Mesendoderm (in vitro differentiated cells): ENCODE results near the gene YY1.

Experiments
- DNase-seq: peaks from one replicate; pipeline ENCODE4 v3.0.0; 2013
- H2AK5ac ChIP-seq: 2 replicates; pipeline ENCODE4 v1.6.1; 2013; ENCODE audit warnings: low read length, inconsistent platforms
- H2BK120ac ChIP-seq: 2 replicates; pipeline ENCODE4 v1.6.1; 2013; ENCODE audit warnings: low read depth, mild to moderate bottlenecking, low read length, moderate library complexity, mixed read lengths
- H2BK15ac ChIP-seq: replicated peaks from 2 replicates; pipeline ENCODE4 v1.6.1; 2013; ENCODE audit warnings: low read depth, mild to moderate bottlenecking, moderate library complexity
- H2BK5ac ChIP-seq: 2 replicates; pipeline ENCODE4 v1.6.1; 2013; ENCODE audit warnings: low read length, inconsistent platforms
- H3K18ac ChIP-seq: 2 replicates; pipeline ENCODE4 v1.6.1; 2013; ENCODE audit warnings: mild to moderate bottlenecking, low read length, mixed read lengths
- H3K23ac ChIP-seq: one replicate; pipeline ENCODE4 v1.6.1; 2013; ENCODE audit warnings: low read length
- H3K27ac ChIP-seq: 2 replicates; pipeline ENCODE4 v1.5.1; 2013; ENCODE audit warnings: low read depth, mild to moderate bottlenecking, inconsistent platforms, low read length, moderate library complexity
- H3K27me3 ChIP-seq: 2 replicates; pipeline ENCODE4 v1.6.1; 2013; ENCODE audit warnings: low read length, control low read depth, mild to moderate bottlenecking, inconsistent platforms; ENCODE audit not compliant: insufficient read depth, poor library complexity
- H3K36me3 ChIP-seq: 2 replicates; pipeline ENCODE4 v1.6.1; 2013; ENCODE audit warnings: low read length, inconsistent platforms; ENCODE audit not compliant: control insufficient read depth, insufficient read depth
- H3K4ac ChIP-seq: one replicate; pipeline ENCODE4 v1.6.1; 2013; ENCODE audit warnings: low read depth, mild to moderate bottlenecking, low read length, moderate library complexity
- H3K4me1 ChIP-seq: 2 replicates; pipeline ENCODE4 v1.6.1; 2013; ENCODE audit warnings: low read depth, low read length, inconsistent platforms; ENCODE audit not compliant: control insufficient read depth
- H3K4me2 ChIP-seq: 2 replicates; pipeline ENCODE4 v1.6.1; 2013; ENCODE audit warnings: low read length
- H3K4me3 ChIP-seq: 2 replicates; pipeline ENCODE4 v1.5.1; 2013; ENCODE audit warnings: mild to moderate bottlenecking, low read length
- H3K56ac ChIP-seq: one replicate; pipeline ENCODE4 v1.6.1; 2013; ENCODE audit warnings: low read length
- H3K79me1 ChIP-seq: 2 replicates; pipeline ENCODE4 v1.6.1; 2013; ENCODE audit warnings: low read length, inconsistent platforms
- H3K79me2 ChIP-seq: 2 replicates; pipeline ENCODE4 v1.6.1; 2013; ENCODE audit warnings: mild to moderate bottlenecking, low read length; ENCODE audit not compliant: control insufficient read depth, insufficient read depth
- H3K9ac ChIP-seq: 2 replicates; pipeline ENCODE4 v1.6.1; 2013; ENCODE audit warnings: low read length, inconsistent platforms
- H4K5ac ChIP-seq: one replicate; pipeline ENCODE4 v1.6.1; 2013; ENCODE audit warnings: low read length
- H4K8ac ChIP-seq: one replicate; pipeline ENCODE4 v1.6.1; 2013; ENCODE audit warnings: low read depth, mild to moderate bottlenecking, control low read depth, low read length, moderate library complexity
- WGBS: extraction: QIAGEN DNeasy Blood & Tissue Kit; methylation state at CpG from one replicate; pipeline ENCODE4 v1.1.7; 2013; ENCODE audit warnings: low lambda C conversion rate, missing lambda C conversion rate; ENCODE audit not compliant: insufficient coverage; ENCODE audit errors: extremely low coverage; 5-methylcytosine and 5-hydroxymethylcytosine counted together

Gene YY1

GRCh38 chr14:100271247-100271939, 32.4 kb downstream of the YY1 start:
- Histone ChIP-seq H3K36me3 (peaks cover 2% of the 10 kb centered on the region), H2BK5ac (no peak overlapping the region)
- WGBS = no CpG with 5 or more reads among the region's 10 CpGs

GRCh38 chr14:100274250-100274649, 35.3 kb downstream of the YY1 start:
- no CpG with 5 or more reads among the region's 4 CpGs for WGBS
- no peak overlapping the region for H2AK5ac ChIP-seq
- no peak overlapping the region for H3K4me3 ChIP-seq
- H4K5ac ChIP-seq = no peak overlapping the region
- no peak overlapping the region for H2BK120ac ChIP-seq
- H3K36me3 ChIP-seq = no peaks in the 10 kb centered on the region
- no peak overlapping the region for H3K4me2 ChIP-seq
- peaks cover 51% of the 10 kb centered on the region for H3K79me2 ChIP-seq
- H2BK5ac ChIP-seq = no peak overlapping the region
- H3K23ac ChIP-seq = no peak overlapping the region
- H3K27ac ChIP-seq = no peak overlapping the region
- H3K79me1 ChIP-seq = peaks cover 20% of the 10 kb centered on the region
- H3K27me3 ChIP-seq = no peaks in the 10 kb centered on the region
- no peak overlapping the region for H2BK15ac ChIP-seq
- H4K8ac ChIP-seq = no peak overlapping the region
- H3K4ac ChIP-seq = no peak overlapping the region
- DNase-seq = no peak
- no peak overlapping the region for H3K18ac ChIP-seq
- no peak overlapping the region for H3K9ac ChIP-seq
- H3K56ac ChIP-seq = no peak overlapping the region
- H3K4me1 ChIP-seq = no peaks in the 10 kb centered on the region

More at GRCh38 chr14:100271247-100271939, 32.4 kb downstream of the YY1 start:
- no peak overlapping the region for H2BK15ac ChIP-seq
- H3K4ac ChIP-seq = no peak overlapping the region
- peak overlapping the region; percentile 28 for H4K8ac ChIP-seq
- H3K9ac ChIP-seq = no peak overlapping the region
- H4K5ac ChIP-seq = no peak overlapping the region
- no peak overlapping the region for H3K4me3 ChIP-seq
- no peak overlapping the region for H2BK120ac ChIP-seq
- H3K18ac ChIP-seq = no peak overlapping the region
- no peaks in the 10 kb centered on the region for H3K27me3 ChIP-seq
- H3K79me1 ChIP-seq = peaks cover 23% of the 10 kb centered on the region
- no peak overlapping the region for H2AK5ac ChIP-seq
- no peak overlapping the region for H3K27ac ChIP-seq
- no peak overlapping the region for H3K4me2 ChIP-seq
- H3K79me2 ChIP-seq = peaks cover 62% of the 10 kb centered on the region
- no peaks in the 10 kb centered on the region for H3K4me1 ChIP-seq
- peak; percentile 40 for DNase-seq
- H3K23ac ChIP-seq = no peak overlapping the region
- H3K56ac ChIP-seq = no peak overlapping the region

GRCh38 chr14:100275214-100275613, 36.3 kb downstream of the YY1 start:
- H3K4me2 ChIP-seq = no peak overlapping the region
- peaks cover 25% of the 10 kb centered on the region for H3K79me1 ChIP-seq
- no peaks in the 10 kb centered on the region for H3K27me3 ChIP-seq
- no peak overlapping the region for H2BK5ac ChIP-seq
- H3K79me2 ChIP-seq = peaks cover 54% of the 10 kb centered on the region
- H3K18ac ChIP-seq = no peak overlapping the region
- no peak overlapping the region for H4K5ac ChIP-seq
- H3K56ac ChIP-seq = no peak overlapping the region
- no peak overlapping the region for H3K27ac ChIP-seq
- no peaks in the 10 kb centered on the region for H3K36me3 ChIP-seq
- H2BK15ac ChIP-seq = no peak overlapping the region
- H3K23ac ChIP-seq = no peak overlapping the region
- H3K4me1 ChIP-seq = no peaks in the 10 kb centered on the region
- no peak overlapping the region for H3K4me3 ChIP-seq
- no peak overlapping the region for H2BK120ac ChIP-seq
- WGBS = no CpG with 5 or more reads among the region's 7 CpGs
- no peak overlapping the region for H3K4ac ChIP-seq
- no peak overlapping the region for H2AK5ac ChIP-seq
- H4K8ac ChIP-seq = no peak overlapping the region
- no peak overlapping the region for H3K9ac ChIP-seq
- DNase-seq = no peak

- no CpG with 5 or more reads among the region's 8 CpGs for WGBS
- Histone ChIP-seq H2AK5ac (no peak overlapping the region), H4K8ac (no peak overlapping the region), H3K18ac (no peak overlapping the region), H3K79me2 (peaks cover 45% of the 10 kb centered on the region), H3K4me3 (no peak overlapping the region), H3K4me1 (no peaks in the 10 kb centered on the region), H3K56ac (no peak overlapping the region), H3K23ac (no peak overlapping the region), H3K36me3 (no peaks in the 10 kb centered on the region), H3K9ac (no peak overlapping the region), H3K79me1 (peaks cover 28% of the 10 kb centered on the region), H2BK5ac (no peak overlapping the region), H3K4me2 (no peak overlapping the region), H3K27me3 (no peaks in the 10 kb centered on the region), H3K4ac (no peak overlapping the region), H2BK15ac (no peak overlapping the region), H4K5ac (no peak overlapping the region), H3K27ac (no peak overlapping the region), H2BK120ac (no peak overlapping the region)
- peak; percentile 37 for DNase-seq
Measured at GRCh38 chr14:100278702-100279101, 39.8 kb downstream of the YY1 start.

GRCh38 chr14:100279133-100279532, 40.2 kb downstream of the YY1 start:
- Histone ChIP-seq H3K4me2 (no peak overlapping the region), H3K18ac (no peak overlapping the region), H2BK5ac (no peak overlapping the region), H3K27ac (no peak overlapping the region), H2AK5ac (no peak overlapping the region), H3K79me1 (peaks cover 28% of the 10 kb centered on the region), H3K27me3 (no peaks in the 10 kb centered on the region), H4K8ac (no peak overlapping the region), H3K23ac (no peak overlapping the region), H3K79me2 (peaks cover 42% of the 10 kb centered on the region), H3K4me1 (peaks cover under 1% of the 10 kb centered on the region), H3K56ac (no peak overlapping the region), H2BK15ac (no peak overlapping the region), H2BK120ac (no peak overlapping the region), H3K4ac (no peak overlapping the region), H3K36me3 (no peaks in the 10 kb centered on the region), H4K5ac (no peak overlapping the region), H3K9ac (no peak overlapping the region), H3K4me3 (no peak overlapping the region)
- no CpG with 5 or more reads among the region's 2 CpGs for WGBS
- no peak for DNase-seq

GRCh38 chr14:100279563-100279962, 40.6 kb downstream of the YY1 start:
- Histone ChIP-seq H3K9ac (no peak overlapping the region), H4K5ac (no peak overlapping the region), H3K4me3 (no peak overlapping the region), H3K23ac (no peak overlapping the region), H3K4me2 (no peak overlapping the region), H3K18ac (no peak overlapping the region), H2BK5ac (no peak overlapping the region), H4K8ac (no peak overlapping the region), H3K4ac (no peak overlapping the region), H2BK15ac (no peak overlapping the region), H2AK5ac (no peak overlapping the region), H3K4me1 (peaks cover 2% of the 10 kb centered on the region), H3K79me1 (peaks cover 28% of the 10 kb centered on the region), H2BK120ac (no peak overlapping the region), H3K79me2 (peaks cover 39% of the 10 kb centered on the region), H3K56ac (no peak overlapping the region), H3K27ac (no peak overlapping the region), H3K27me3 (no peaks in the 10 kb centered on the region), H3K36me3 (no peaks in the 10 kb centered on the region)
- no CpG with 5 or more reads among the region's 8 CpGs for WGBS
- DNase-seq = no peak
